HG03342 (cell line): Measurements from ENCODE around the gene GDPD5.

ENCODE experiments used
- ATAC-seq: cut with Tn5 transposase; IDR thresholded peaks from one replicate; pipeline ENCODE4 v1.9.1; 2021; ENCODE audit warnings: mild to moderate bottlenecking, moderate library complexity; ENCODE audit not compliant: unreplicated experiment

GDPD5 gene

DNA sequence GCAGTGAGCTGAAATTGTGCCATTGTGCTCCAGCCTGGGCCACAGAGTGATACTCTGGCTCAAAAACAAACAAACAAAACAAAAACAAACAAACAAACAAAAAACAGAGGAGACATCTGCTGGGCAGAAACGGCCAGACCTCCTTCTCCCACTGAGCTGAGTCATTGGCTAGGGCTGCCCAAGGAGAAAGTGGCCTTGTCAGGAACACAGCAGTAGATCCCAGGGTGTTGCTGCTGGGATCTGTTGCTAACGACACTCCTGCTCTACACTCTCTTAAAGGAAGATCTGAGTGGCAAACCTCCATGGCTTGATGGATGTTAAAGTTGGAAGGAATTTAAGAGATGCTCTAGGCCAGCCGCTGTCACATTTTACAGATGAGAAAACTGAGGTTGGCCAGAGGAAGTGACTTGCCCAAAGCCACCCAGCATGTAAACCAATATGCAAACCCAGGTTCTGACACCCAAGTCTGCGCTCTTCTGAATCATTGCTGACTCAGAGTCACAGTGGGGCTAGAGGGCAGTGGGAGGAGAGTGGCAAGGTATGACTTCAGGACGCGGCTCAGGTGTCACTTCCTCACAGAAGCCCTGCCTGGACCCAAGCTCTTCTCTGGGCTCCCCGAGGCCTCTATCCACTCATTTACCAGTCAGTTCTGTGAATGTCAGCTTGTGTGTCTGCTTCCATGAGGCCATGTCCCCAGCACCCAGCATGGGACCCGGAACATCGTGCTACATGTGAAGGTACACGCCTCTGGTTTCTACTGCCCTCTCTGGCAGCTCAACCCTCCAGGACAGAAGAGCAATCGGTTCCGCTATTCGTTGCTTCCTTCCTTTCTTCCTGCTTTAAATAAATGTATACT lies 11.3 kb upstream of the GDPD5 start:
- ATAC-seq = peak; percentile 86

DNA sequence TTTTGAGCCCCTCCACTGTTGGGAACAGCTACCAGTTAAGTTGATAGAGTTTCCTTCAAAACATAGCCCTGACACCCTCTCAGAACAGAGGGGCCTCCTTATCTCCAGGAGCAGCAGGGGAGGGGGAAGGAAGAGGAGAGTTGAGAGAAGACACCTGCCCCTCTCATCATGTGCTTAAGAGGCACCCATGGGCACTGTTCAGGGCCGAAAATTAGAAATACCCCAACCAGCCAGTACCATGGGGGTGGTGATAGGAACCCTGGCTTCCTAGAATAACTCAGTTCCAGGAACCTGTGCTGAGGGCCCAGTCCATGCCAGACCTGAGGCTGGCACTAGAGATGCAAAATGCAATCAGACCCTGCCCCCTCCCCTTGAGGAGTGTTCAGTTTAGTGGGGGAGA lies 9.3 kb upstream of the GDPD5 start:
- no peak for ATAC-seq

DNA sequence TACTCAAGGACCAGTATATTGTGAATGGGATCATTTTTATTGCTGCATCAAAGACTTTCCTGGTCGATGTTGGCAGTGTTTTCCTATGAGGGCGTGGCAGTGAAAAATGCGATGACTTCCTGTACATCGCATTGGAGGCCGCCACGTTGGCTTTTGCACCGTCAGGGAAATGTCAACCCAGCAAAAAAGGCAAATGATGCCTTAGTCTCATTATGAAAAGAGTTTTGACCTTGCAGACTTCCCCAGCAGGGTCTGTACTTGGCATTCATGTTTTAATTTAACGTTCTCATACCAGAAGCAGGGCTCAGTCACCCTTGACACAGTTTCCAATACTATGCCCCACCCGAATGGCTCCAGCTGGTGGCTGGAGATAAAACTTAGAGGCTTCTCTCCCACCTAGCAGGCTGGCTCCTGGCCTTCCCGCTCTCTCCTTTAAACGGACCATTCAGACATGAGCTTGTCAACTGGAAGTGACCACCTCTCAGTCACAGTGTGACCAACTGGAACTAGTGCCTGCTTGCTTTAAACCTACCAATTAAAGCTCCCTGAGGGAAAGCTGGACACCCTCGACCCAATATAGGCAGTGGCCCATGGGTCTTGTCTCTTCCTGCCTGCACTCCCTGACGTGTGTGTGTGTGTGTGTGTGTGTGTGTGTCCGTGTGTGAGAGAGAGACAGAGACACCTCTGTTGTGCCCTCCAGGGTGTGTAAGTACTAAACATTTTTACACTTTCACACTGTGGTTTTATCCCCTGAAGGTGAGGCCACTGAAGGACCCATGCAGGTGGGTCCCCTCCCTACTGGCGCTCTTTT lies 8.7 kb upstream of the GDPD5 start:
- ATAC-seq = no peak

DNA sequence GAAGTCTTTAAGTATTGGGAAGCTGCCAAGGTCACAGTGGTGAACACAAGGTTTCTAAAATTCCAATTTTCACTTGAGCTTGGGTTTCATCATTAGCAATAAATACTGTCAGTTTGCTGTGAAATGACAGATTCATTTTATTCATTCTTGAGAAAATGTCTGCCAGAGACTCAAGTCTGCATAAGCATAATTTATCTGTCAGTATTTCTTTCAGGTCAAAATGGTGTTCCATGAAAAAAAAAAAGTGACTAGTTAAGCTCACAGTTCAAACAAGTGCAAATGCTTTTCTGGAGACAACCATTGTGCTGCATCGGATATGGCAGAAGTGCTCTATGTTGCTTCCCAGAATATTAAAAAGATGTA lies 8.1 kb upstream of the GDPD5 start:
- ATAC-seq = no peak

DNA sequence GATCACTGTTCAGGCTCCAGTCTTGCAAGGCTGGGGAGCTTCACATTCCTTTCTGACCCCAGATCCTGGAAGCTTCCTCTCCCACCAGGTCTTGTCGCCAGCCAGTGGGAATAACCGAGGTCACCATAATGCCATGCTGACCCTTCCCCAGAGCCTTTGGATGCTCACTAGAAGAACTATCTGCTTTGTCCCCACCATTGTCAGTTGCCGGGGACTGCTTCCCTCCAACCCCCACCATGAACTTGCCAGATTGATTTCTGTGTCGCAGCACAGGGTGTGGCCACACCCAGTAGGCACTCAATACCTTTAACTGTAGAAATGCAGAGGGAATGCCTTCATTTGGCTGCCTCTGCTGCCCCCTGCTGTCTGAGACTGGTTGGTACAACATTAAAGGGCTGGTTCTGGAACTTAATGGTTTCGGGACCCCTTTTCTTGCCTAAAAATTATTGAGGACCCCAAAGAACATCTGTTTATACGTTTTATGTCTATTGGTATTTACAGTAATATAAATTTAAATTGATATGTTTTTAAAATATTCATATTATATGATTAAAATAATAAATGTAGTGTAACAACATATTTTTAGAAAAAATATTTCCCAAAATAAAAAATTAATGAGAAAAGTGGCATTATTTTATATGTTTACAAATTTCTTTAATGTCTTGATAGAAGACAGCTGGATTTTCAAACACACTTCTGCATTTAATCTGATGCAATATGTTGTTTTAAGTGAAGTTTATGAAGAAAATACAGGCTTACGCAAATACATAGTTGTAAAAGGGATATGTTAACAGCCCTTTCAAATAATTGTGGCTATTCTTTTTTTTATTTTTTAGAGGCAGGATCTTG lies 6.7 kb upstream of the GDPD5 start:
- no peak for ATAC-seq

DNA sequence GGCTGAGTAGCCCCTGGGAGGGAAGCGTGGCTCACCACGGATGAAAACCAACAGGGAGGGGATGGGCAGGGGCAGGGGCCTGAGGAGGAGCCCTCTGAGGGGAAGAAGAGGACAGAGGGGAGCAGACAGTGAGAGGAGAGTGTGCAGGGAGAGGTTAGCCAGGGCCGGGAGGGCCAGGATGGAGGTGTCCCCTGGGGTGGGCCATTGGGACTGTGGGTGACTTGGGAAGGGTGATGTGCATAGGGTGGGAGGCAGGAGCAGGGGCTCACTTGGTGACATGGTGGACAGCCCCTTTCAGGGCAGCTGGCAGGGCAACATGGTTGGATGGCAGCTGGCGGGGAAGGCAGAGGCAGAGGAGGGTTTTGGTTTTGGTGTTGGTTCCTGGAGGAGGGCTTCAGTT lies 5.6 kb upstream of the GDPD5 start:
- no peak for ATAC-seq

DNA sequence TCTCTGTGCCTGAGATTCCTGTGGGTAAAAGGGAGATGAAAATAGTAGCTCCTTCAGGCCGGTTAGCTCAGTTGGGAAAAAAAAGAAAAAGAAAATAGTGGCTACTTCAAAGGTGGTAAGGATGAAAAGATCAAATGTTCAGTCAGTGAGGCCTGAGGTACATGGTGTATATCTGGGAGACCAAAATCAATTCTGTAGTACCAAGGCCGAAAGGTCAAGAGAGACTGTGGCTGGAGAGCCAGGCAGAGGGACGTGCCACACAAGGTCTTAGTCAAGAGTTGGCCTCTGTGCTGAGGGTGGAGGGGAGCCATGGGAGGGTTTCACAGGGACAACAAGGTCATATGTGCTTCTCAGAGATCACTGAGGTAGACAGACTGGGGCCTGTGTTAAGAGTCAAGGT lies 4.8 kb upstream of the GDPD5 start:
- no peak for ATAC-seq

DNA sequence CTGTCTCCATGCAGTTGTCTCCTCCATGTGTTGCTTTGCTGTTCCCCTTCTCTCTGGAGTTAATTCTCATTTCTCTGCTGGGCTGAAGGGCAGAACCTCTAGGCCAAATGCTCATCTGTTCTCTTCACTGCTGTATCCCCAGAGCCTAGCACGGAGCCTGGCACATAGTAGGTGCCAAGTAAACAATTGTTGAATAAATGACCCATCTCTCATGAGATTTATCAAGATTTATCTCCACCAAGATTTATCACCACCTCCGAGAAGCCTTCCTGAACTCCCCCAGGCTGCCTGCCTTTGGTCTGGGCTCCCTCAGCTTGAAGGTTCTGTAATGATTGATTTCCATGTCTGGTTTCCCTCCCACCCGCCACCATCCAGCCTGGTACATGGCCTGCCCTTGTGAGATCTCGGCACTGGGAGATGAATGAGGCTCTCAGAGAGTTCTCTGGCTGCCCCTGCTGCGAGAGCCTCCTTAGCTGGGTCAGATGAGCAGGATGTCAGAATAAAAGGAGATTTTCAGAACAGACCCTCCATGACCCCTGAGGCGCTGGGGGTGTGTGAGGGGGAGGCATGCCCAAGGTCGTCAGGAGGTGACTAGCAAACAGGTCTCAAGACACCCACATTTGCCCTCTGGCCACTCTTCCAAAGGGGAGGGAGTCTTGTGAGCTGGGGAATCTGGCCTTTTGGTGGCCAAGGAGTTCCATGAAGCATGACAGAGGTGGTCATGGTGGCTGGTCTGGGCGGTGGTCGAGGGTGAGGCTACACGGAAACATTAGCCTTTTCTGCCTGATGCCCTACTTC lies 2.4 kb upstream of the GDPD5 start:
- no peak for ATAC-seq

DNA sequence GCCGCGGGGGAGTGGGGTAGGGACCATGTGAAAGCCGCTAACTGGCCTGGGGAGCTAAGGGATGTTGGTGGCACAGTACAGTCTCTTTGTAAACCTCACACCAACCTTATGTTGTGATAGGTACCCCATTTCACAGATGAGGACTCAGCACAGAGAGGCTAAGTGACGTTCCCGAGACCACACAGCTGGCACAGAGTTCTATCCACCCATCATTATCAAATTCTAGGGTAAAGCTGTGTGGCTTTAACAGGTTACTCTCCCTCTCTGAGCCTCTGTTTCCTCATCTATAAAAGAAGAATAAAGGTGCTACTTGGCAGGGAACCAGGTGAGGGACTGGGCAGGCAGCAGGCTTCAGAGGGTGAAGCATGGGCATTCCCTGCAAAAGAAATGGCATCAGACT lies 1.4 kb upstream of the GDPD5 start:
- no peak for ATAC-seq

DNA sequence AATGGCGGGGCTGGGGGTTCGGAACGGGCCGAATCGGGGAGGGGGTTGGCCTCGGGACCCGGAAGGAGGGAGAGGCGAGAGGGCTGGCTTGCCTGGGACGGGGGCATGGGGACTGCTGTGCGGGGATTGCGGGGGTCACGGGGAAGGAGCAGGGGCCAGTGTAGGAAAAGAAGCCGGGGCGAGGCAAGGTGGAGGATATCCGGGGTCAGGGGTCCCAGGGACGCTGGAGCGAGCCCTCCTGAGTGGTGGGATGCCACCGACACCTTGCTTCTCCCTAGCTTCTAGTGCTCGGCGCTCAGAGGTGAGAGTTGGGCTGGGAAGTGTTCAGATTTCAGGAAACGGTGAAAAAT lies 426 bp upstream of the GDPD5 start:
- no peak for ATAC-seq

DNA sequence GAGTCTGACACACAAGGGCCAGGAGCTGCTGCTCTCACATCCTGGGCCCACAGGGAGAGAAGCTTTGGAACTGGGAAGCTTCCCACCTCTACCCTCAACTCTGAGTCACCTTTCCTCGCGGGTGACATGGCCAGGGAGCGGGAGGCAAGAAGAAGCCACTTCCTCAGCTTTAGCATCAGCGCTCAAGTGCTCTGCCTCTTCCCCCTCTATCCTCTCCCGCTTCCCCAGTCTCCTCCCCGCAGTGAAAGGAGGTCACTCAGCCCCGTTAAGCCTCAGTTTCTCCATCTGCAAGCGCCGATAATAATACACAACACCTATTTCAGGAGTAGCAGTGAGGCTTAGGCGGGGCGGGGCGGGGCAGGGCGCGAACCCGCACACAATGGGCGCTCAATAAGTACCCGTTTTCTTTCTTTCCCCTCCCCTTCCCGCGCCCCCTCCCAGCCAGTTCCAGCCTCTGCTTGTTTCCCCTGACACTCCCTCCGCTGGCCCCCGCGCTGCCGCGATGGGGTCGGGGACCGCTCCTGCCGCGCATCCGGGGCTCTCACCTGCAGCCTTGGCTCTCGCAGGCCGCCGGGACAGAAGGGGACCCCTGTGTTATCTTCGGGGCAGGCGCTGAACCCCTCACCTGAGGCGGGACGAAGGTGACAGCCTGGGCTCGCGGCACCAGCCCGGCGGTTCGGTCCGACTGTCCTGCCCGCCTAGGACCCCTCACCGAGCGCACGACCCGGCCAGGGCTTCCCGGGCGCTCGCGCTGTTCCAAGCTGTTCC lies 892 bp downstream of the GDPD5 start:
- ATAC-seq = peak; percentile 13

DNA sequence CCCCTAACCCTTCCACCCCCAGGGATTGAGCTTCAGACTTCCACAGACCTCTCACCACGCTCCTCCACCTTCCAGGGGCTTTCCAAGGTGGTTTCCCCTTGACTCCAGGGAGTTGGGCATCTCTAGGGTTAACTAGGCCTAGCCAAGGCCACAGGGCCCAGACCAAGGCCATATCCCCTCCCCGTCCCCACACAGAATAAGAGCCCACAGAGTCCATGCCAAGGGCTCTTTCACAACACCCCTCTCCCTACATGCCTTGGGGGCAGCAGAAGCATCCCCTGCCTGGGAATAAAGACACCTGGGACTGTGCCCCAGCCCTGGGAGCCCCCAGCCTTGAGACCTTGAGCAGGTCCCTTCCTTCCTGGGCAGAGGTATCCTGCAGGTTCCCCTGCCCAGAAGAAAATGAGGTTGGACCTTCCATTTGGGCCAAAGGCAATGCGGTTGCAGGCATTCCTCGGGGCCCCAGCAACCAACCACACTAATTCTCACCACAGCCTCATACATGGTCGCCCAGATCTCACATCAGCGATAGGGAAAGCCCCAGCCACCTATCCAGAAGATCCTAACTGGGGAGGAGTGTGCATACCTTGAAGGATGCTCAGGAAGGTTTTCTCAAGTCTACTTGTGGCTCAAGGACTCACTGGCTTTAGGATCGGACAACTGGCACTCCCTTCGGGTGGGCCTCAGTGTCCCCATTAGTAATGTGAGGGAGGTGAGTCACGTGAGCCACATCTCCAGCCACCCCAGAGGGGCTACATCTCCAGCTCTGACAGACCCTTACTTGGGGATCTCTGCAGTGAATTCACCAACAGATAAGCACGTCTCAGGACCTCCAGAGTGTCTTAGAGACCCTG lies 1.7 kb downstream of the GDPD5 start:
- ATAC-seq = no peak

DNA sequence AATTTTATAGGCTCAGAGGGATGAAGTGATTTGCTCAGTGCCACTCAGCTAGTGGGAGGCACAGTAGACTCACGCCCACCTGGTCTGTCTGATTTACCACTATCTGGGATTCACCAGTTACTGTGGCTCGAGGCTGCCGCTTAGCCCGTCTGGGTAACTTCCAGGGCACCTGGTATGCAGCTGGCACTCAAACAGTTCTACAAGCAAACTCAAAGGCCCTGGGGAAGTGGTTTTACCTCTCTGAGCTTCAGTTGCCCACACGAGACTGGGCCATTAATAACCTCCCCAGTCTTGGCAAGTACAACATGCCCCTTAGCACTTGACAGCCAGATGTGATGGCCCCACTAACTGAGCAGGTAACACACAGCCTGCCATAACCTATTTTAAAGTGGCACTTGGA lies 2.6 kb downstream of the GDPD5 start:
- ATAC-seq = no peak

DNA sequence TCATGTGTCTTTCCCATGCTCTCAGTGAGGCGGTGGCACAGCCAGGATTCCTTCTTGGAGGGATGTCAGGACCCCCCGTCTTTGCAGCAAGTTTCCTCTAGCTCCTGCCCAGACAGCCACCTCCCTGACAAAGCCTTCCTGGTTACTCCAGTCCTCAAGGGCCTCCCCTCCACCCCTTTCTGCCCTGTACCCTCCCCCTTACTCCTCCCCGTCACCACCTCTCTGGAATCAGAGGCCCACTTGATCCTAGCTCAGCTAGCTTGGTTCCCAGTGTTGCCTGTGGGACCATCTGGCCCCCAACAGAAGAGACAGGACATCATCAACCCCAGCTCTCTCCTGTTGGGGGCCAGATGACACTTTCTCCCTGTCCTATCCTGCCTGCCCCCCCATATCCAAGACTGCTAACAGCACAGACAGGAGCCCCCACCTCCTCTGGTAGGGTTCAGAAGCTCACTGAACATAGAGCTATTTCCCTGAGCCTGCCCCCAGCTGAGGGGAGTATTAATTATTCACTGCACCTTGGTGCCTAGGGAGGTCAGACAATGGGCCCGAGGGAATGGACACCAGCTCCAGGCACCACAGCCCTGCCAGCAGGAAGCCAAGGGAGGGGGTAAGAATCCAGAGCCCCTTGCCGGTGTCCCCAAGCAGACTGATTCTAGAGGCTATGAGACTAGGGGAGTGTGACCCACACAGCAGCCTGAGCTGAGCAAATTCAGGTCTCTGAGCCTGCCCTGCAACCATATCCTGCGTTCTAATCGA lies 3.3 kb downstream of the GDPD5 start:
- no peak for ATAC-seq

DNA sequence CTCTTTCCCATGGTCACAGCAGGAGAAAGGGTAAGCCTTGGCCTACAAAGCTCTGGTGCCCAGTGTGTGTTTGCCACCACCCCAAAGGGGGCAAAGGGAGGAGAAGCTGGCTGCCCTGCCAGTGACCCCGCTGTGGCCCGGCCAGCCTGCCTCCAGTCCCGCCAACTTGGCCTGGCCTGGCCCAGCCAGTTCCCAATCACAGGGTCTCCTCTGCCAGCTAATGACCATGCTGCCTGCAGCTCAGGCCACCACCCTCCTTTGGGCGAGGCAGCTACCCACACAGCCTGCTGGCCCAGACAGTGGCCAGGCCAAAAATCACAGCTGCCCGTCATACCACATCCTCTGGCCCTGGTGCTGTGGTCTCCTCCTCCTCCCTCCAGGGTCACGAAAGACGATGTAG lies 5.1 kb downstream of the GDPD5 start:
- ATAC-seq = no peak

DNA sequence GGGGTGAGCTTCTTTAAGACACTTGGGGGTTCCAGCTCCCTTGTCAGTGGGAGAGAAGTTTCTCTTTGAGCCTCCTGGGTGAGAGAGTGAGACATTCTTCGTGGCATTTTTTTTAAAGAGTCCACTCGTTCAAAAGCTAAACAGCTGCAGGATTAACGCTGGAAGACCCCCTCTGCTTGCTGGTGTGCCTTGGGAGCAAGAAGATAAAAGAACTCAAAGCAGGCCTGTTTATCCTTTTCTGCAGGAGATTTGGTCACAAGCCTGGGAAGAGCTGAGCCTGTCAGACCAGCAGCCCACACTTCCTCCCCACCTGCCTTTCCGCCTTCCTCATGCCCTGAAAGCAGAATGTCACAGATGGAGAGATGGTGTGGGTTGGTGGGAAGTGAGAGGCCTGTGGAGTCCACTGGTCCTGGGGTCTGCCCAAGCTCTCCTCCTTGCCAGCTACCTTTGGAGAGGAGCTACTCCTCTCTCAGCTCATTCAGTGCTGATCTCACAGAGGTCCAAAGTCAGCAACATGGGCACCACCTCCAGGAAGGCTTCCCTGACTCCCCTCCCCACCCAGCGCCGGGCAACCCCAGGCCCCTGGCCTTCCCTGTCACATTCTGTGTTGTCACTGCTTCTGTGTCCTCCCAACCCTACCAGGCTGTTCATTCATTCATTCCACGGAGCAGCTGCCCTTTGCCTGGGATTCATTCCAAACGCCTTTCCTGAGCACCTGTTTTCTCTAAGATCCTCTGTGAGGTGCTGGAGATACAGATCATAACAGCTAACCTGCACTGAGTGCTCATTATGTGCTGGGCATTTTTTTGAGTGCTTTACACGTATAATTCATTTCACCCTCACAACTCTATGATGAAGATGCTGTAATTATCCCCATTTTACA lies 6.7 kb downstream of the GDPD5 start:
- ATAC-seq = no peak

DNA sequence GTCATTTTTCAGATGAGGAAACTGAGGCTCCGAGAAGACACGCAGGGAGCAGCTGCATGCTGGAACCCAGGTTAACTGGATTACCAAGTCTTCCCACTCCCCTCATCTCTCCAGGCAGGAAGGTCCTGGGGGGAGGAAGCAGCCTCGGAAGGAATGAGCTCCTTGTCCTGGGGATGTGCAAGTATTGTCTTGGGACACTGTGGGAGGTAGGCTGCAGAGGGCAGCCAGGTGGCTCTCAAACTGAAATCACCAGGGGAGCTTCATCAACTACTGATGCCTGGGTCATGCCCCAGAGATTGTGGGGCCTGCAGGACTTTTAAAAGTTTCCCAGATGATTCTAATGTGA lies 7.6 kb downstream of the GDPD5 start:
- no peak for ATAC-seq
